NCI-H226 (cell line): Measurements from ENCODE around the gene SRSF8.
"Not testable (repeated sequence)": the region's sequence is repeated elsewhere in the genome, so short reads cannot be mapped to it uniquely, and the experiment has no call there.

ENCODE experiments used
- DNase-seq: peaks from one replicate; pipeline ENCODE4 v3.0.0-alpha.2; 2015

Gene SRSF8

GRCh38 chr11:95098826-95099225 is 32.1 kb downstream of the SRSF8 start:
- no peak for DNase-seq

- no peak for DNase-seq
Measured at GRCh38 chr11:95100191-95100648, 33.5 kb downstream of the SRSF8 start.

GRCh38 chr11:95100856-95101507 is 34.3 kb downstream of the SRSF8 start:
- DNase-seq, result no peak

GRCh38 chr11:95101935-95102334 is 35.2 kb downstream of the SRSF8 start:
- DNase-seq, result no peak

- DNase-seq, result no peak
Measured at GRCh38 chr11:95102733-95103132, 36.0 kb downstream of the SRSF8 start.

- no peak for DNase-seq
Measured at GRCh38 chr11:95103701-95104100, 37.0 kb downstream of the SRSF8 start.

GRCh38 chr11:95104121-95104830 is 37.6 kb downstream of the SRSF8 start:
- DNase-seq, result no peak

GRCh38 chr11:95104856-95105255 is 38.1 kb downstream of the SRSF8 start:
- DNase-seq, result no peak

- peak; percentile 41 for DNase-seq
Measured at GRCh38 chr11:95108159-95108611, 41.5 kb downstream of the SRSF8 start.

GRCh38 chr11:95108671-95109551 is 42.2 kb downstream of the SRSF8 start:
- peak; percentile 61 for DNase-seq

- DNase-seq, result not testable (repeated sequence)
Measured at GRCh38 chr11:95111471-95111870, 44.8 kb downstream of the SRSF8 start.

- no peak for DNase-seq
Measured at GRCh38 chr11:95111923-95112540, 45.3 kb downstream of the SRSF8 start.

GRCh38 chr11:95115597-95115996 is 48.9 kb downstream of the SRSF8 start:
- no peak for DNase-seq

GRCh38 chr11:95119361-95120060 is 52.8 kb downstream of the SRSF8 start:
- no peak for DNase-seq
